HG02678 (cell line): Measurements from ENCODE around the gene UFSP2.

ENCODE experiments used
- ATAC-seq: cut with Tn5 transposase; IDR thresholded peaks from one replicate; pipeline ENCODE4 v1.9.1; 2021; ENCODE audit warnings: mild to moderate bottlenecking, moderate library complexity; ENCODE audit not compliant: unreplicated experiment

Gene UFSP2

GRCh38 chr4:185425647-185426352, at the start of gene UFSP2:
Gene UFSP2 (minus strand): TSS chr4:185425964. CDS start chr4:185425868, 96 bp downstream.
- peak; percentile 92 for ATAC-seq

GRCh38 chr4:185473247-185473646, 47.5 kb upstream of the UFSP2 start:
- ATAC-seq: no peak

GRCh38 chr4:185472103-185472542, 46.4 kb upstream of the UFSP2 start:
- no peak for ATAC-seq

- ATAC-seq: peak; percentile 90
Measured at GRCh38 chr4:185471235-185472102, 45.7 kb upstream of the UFSP2 start, which contains the start of gene CCDC110. Gene CCDC110 (minus strand): TSS chr4:185471733. CDS start chr4:185471683, 50 bp downstream.

- peak; percentile 9 for ATAC-seq
Measured at GRCh38 chr4:185470501-185471195, 44.9 kb upstream of the UFSP2 start.

GRCh38 chr4:185469580-185470154, 43.9 kb upstream of the UFSP2 start:
- no peak for ATAC-seq

- ATAC-seq: no peak
Measured at GRCh38 chr4:185468999-185469398, 43.2 kb upstream of the UFSP2 start.

GRCh38 chr4:185467991-185468390, 42.2 kb upstream of the UFSP2 start:
- ATAC-seq: no peak

- ATAC-seq: no peak
Measured at GRCh38 chr4:185467101-185467500, 41.3 kb upstream of the UFSP2 start.

- ATAC-seq: no peak
Measured at GRCh38 chr4:185465707-185466106, 39.9 kb upstream of the UFSP2 start.

GRCh38 chr4:185464887-185465286, 39.1 kb upstream of the UFSP2 start:
- ATAC-seq: no peak

GRCh38 chr4:185464183-185464582, 38.4 kb upstream of the UFSP2 start:
- no peak for ATAC-seq

GRCh38 chr4:185463541-185463940, 37.8 kb upstream of the UFSP2 start:
- ATAC-seq: no peak

GRCh38 chr4:185461565-185461964, 35.8 kb upstream of the UFSP2 start:
- ATAC-seq: no peak

GRCh38 chr4:185457136-185457535, 31.4 kb upstream of the UFSP2 start:
- no peak for ATAC-seq

GRCh38 chr4:185456131-185456530, 30.4 kb upstream of the UFSP2 start:
- ATAC-seq: no peak

- ATAC-seq: no peak
Measured at GRCh38 chr4:185445209-185445608, 19.4 kb upstream of the UFSP2 start.

- no peak for ATAC-seq
Measured at GRCh38 chr4:185441479-185441878, 15.7 kb upstream of the UFSP2 start.

- ATAC-seq: no peak
Measured at GRCh38 chr4:185437809-185438208, 12.0 kb upstream of the UFSP2 start.

GRCh38 chr4:185435466-185435865, 9.7 kb upstream of the UFSP2 start:
- ATAC-seq: no peak

- ATAC-seq: no peak
Measured at GRCh38 chr4:185429660-185430059, 3.9 kb upstream of the UFSP2 start.
